WTC11 (cell line): ENCODE results near the gene AKAP8. TPM values are rescaled to one million over a fixed set of nuclear protein-coding genes. Genes with fewer than 3 reads are reported as not detected.

Experiments used
- ATAC-seq: fragments of 200-7000 bp; cut with Tn5 transposase; 2 replicates; pipeline ENCODE4 v1.10.0; 2021; ENCODE audit warnings: mild to moderate bottlenecking, moderate library complexity
- CTCF ChIA-PET: fragments of 300-600 bp; sonication (Branson Sonifier 250); formaldehyde crosslinking; loops from one replicate; lab custom pipeline; 2021; ENCODE audit warnings: antibody characterized with exemption; lab: Charles Lee
- POLR2A ChIA-PET: fragments of 350-600 bp; sonication (Branson Sonifier 250); formaldehyde crosslinking; loops from one replicate; lab custom pipeline; 2021; ENCODE audit warnings: antibody characterized with exemption; lab: Charles Lee
- DNase-seq: peaks from one replicate; pipeline ENCODE4 v3.0.0; 2021; ENCODE audit warnings: low spot score
- H3K27ac Mint-ChIP-seq: 2 replicates; pipeline ENCODE4 v1.8.0; 2021; ENCODE audit warnings: mixed read lengths
- H3K27me3 Mint-ChIP-seq: 2 replicates; pipeline ENCODE4 v1.8.0; 2021; ENCODE audit warnings: low read depth, mild to moderate bottlenecking, moderate library complexity, mixed read lengths
- H3K36me3 Mint-ChIP-seq: 2 replicates; pipeline ENCODE4 v1.8.0; 2021; ENCODE audit warnings: mixed read lengths
- H3K4me1 Mint-ChIP-seq: 2 replicates; pipeline ENCODE4 v1.8.0; 2022; ENCODE audit warnings: mixed read lengths
- H3K4me3 Mint-ChIP-seq: 2 replicates; pipeline ENCODE4 v1.8.0; 2021; ENCODE audit warnings: mild to moderate bottlenecking, moderate library complexity, mixed read lengths
- H3K9me3 Mint-ChIP-seq: 2 replicates; pipeline ENCODE4 v1.8.0; 2021; ENCODE audit warnings: mixed read lengths
- ARID4B ChIP-seq: sonication (generic); formaldehyde crosslinking; IDR thresholded peaks from 2 replicates; pipeline ENCODE4 v1.8.0; 2023; ENCODE audit warnings: missing genetic modification reagents, mild to moderate bottlenecking, borderline replicate concordance
- CBFB ChIP-seq: sonication (generic); formaldehyde crosslinking; IDR thresholded peaks from 2 replicates; pipeline ENCODE4 v1.8.1; 2022; ENCODE audit warnings: mild to moderate bottlenecking, low read depth, missing genetic modification reagents
- E2F5 ChIP-seq: sonication (generic); formaldehyde crosslinking; IDR thresholded peaks from 2 replicates; pipeline ENCODE4 v1.8.1; 2022; ENCODE audit warnings: mild to moderate bottlenecking, moderate library complexity, missing genetic modification reagents
- FOXP4 ChIP-seq: sonication (generic); formaldehyde crosslinking; IDR thresholded peaks from 2 replicates; pipeline ENCODE4 v1.8.0; 2022; ENCODE audit warnings: mild to moderate bottlenecking, missing genetic modification reagents
- GRHL2 ChIP-seq: fragments of 250-450 bp; sonication (Bioruptor Pico); IDR thresholded peaks from 2 replicates; pipeline ENCODE4 v1.8.0; 2022; ENCODE audit warnings: mild to moderate bottlenecking, moderate library complexity; ENCODE audit not compliant: insufficient replicate concordance, severe bottlenecking
- HMGA2 ChIP-seq: fragments of 250-450 bp; sonication (Bioruptor Pico); IDR thresholded peaks from 2 replicates; pipeline ENCODE4 v1.4.0; 2021; ENCODE audit warnings: mild to moderate bottlenecking, moderate library complexity
- JAZF1 ChIP-seq: fragments of 250-450 bp; sonication (Bioruptor Pico); IDR thresholded peaks from 2 replicates; pipeline ENCODE4 v1.9.0; 2021; ENCODE audit warnings: moderate library complexity, mild to moderate bottlenecking, inconsistent platforms
- PRDM15 ChIP-seq: sonication (generic); formaldehyde crosslinking; IDR thresholded peaks from 2 replicates; pipeline ENCODE4 v1.8.0; 2022; ENCODE audit warnings: missing genetic modification reagents
- SP1 ChIP-seq: sonication (generic); formaldehyde crosslinking; conservative IDR thresholded peaks from 2 replicates; pipeline ENCODE4 v1.8.1; 2022; ENCODE audit warnings: missing genetic modification reagents
- TEAD1 ChIP-seq: sonication (generic); formaldehyde crosslinking; IDR thresholded peaks from 2 replicates; pipeline ENCODE4 v1.8.0; 2022; ENCODE audit warnings: mild to moderate bottlenecking, missing genetic modification reagents
- ZNF219 ChIP-seq: sonication (generic); formaldehyde crosslinking; IDR thresholded peaks from 2 replicates; pipeline ENCODE4 v1.8.0; 2023; ENCODE audit warnings: missing genetic modification reagents, mild to moderate bottlenecking, borderline replicate concordance
- total RNA-seq: library from RNA; stranded (reverse); gene quantifications from 3 replicates; pipeline ENCODE4 v1.2.3, GENCODE V29; 2021

The AKAP8 gene
- total RNA-seq, 1 experiment from 2014 or later, result 65.9 TPM

GRCh38 chr19:15418579-15419412 lies 39.2 kb upstream of the AKAP8 start, which contains the start of gene AKAP8L (continued):
- no peak for TF ChIP-seq PRDM15 (CRISPR knock-in tag)

- H3K4me3 Mint-ChIP-seq, result peak overlapping the region; percentile 95
- ChIA-PET CTCF (interaction anchor here (0.7 to 5.8 kb wide), 15 partner anchors 15 to 767 kb away, joined by 4 to 128 read pairs (median 6); partner anchors contain the start of genes AKAP8, FAM32A and RAB8A), POLR2A (interaction anchor here (0.6 to 2.6 kb wide), 13 partner anchors 15 to 783 kb away, joined by 3 to 31 read pairs (median 4); partner anchors contain the start of genes AKAP8 and FAM32A)
- H3K27ac Mint-ChIP-seq, result peak overlapping the region; percentile 69
- TF ChIP-seq SP1 (CRISPR knock-in tag) (no peak), TEAD1 (CRISPR knock-in tag) (no peak), FOXP4 (CRISPR knock-in tag) (no peak), ZNF219 (CRISPR knock-in tag) (no peak)
- peaks cover 28% of the 10 kb centered on the region for H3K36me3 Mint-ChIP-seq
- peaks cover 17% of the 10 kb centered on the region for H3K4me1 Mint-ChIP-seq
- ATAC-seq, result no peak
- H3K27me3 Mint-ChIP-seq, result no peaks in the 10 kb centered on the region
- 0 out of 2 replicates have a peak, but pooled peaks cover 5% of the 10 kb centered on the region for H3K9me3 Mint-ChIP-seq
- no peak for DNase-seq
These were observed 38.6 kb upstream of the AKAP8 start for GRCh38 chr19:15418231-15418578.

GRCh38 chr19:15417699-15418098 lies 38.1 kb upstream of the AKAP8 start:
- H3K4me1 Mint-ChIP-seq, result peaks cover 17% of the 10 kb centered on the region
- H3K27me3 Mint-ChIP-seq, result no peaks in the 10 kb centered on the region
- peak overlapping the region; percentile 69 for H3K27ac Mint-ChIP-seq
- ATAC-seq, result no peak
- DNase-seq, result no peak
- peak overlapping the region; percentile 95 for H3K4me3 Mint-ChIP-seq
- TF ChIP-seq E2F5 (CRISPR knock-in tag) (no peak), CBFB (CRISPR knock-in tag) (no peak), JAZF1 (CRISPR knock-in tag) (no peak), HMGA2 (CRISPR knock-in tag) (no peak)
- CTCF ChIA-PET, result interaction anchor here (0.7 to 5.8 kb wide), 2 partner anchors 137 to 149 kb away, joined by 4 to 128 read pairs; no protein-coding TSS in a partner anchor
- 0 out of 2 replicates have a peak, but pooled peaks cover 5% of the 10 kb centered on the region for H3K9me3 Mint-ChIP-seq
- POLR2A ChIA-PET, result interaction anchor here (1.3 kb wide), 1 partner anchor 16 kb away, joined by 4 read pairs; no protein-coding TSS in a partner anchor
- peaks cover 23% of the 10 kb centered on the region for H3K36me3 Mint-ChIP-seq

GRCh38 chr19:15412832-15413231 lies 33.2 kb upstream of the AKAP8 start:
- peak overlapping the region; percentile 82 for H3K27ac Mint-ChIP-seq

More at GRCh38 chr19:15412832-15413231, 33.2 kb upstream of the AKAP8 start:
- POLR2A ChIA-PET, result no interaction called here
- 0 out of 2 replicates have a peak, but pooled peaks cover 5% of the 10 kb centered on the region for H3K9me3 Mint-ChIP-seq
- CTCF ChIA-PET, result no interaction called here
- H3K4me3 Mint-ChIP-seq, result no peak overlapping the region
- peaks cover 11% of the 10 kb centered on the region for H3K4me1 Mint-ChIP-seq
- TF ChIP-seq GRHL2 (CRISPR knock-in tag) (no peak), ARID4B (CRISPR knock-in tag) (no peak)
- DNase-seq (no peak), ATAC-seq (no peak)
- no peaks in the 10 kb centered on the region for H3K27me3 Mint-ChIP-seq
- peaks cover 27% of the 10 kb centered on the region for H3K36me3 Mint-ChIP-seq
